ENCODE data around the gene CFB. TPM values are rescaled to one million over a fixed set of nuclear protein-coding genes. Genes with fewer than 3 reads are reported as not detected.
A peak's percentile ranks its signal among the peaks of the same experiment; 100 is the strongest.

Gene CFB
- total and polyA plus RNA-seq, 9 of the 15 experiments (the other 6 are each of a cell fraction or from before 2014, with no cell fraction given) = 0.08 to 0.91 (median 0.22) TPM; not detected in 4

GRCh38 chr6:31901953-31902643 is 43.8 kb upstream of the CFB start, which contains the start of gene ZBTB12 (continued):
- TF ChIP-seq ZBTB7A (IDR thresholded peaks at IDR 0.05; ENCODE audit: borderline replicate concordance, control insufficient read depth, low read depth, low read length) (peak; percentile 73; the same call in 1 of the 2 replicates), ZNF583 (CRISPR knock-in tag; IDR thresholded peaks at IDR 0.05) (peak; percentile 71), MEIS2 (IDR thresholded peaks at IDR 0.05; ENCODE audit: partially characterized antibody) (peak; percentile 57), EP400 (IDR thresholded peaks at IDR 0.05) (peak; percentile 63; the same call in 1 of the 2 replicates), GABPA (tag; conservative IDR thresholded peaks at IDR 0.05; ENCODE audit: low read depth) (peak; percentile 70), TFAM (CRISPR knock-in tag; conservative IDR thresholded peaks at IDR 0.05) (no peak), AFF4 (CRISPR knock-in tag; IDR thresholded peaks at IDR 0.05) (peak; percentile 60; the same call in 1 of the 2 replicates), CHCHD3 (CRISPR knock-in tag; IDR thresholded peaks at IDR 0.05) (no peak), HCFC1 (IDR thresholded peaks at IDR 0.05; ENCODE audit: low read depth, low read length) (no peak), RBM25 (IDR thresholded peaks at IDR 0.05; ENCODE audit: low read depth, low read length, severe bottlenecking) (no peak), HDAC1 (IDR thresholded peaks at IDR 0.05) (peak in 1 of 2 experiments; percentile 26; a peak in 1 of 4 replicates), TBL1XR1 (IDR thresholded peaks at IDR 0.05; ENCODE audit: low read length in 2 of 2) (peak in 1 of 2 experiments; percentile 16; a peak in 1 of 4 replicates), BCL6 (CRISPR knock-in tag; IDR thresholded peaks at IDR 0.05) (no peak), DMBX1 (CRISPR knock-in tag; IDR thresholded peaks at IDR 0.05; ENCODE audit: borderline replicate concordance) (peak; percentile 78), RB1 (IDR thresholded peaks at IDR 0.05; ENCODE audit: low read depth) (peak; percentile 89; the same call in 1 of the 2 replicates), ZNF740 (CRISPR knock-in tag; IDR thresholded peaks at IDR 0.05) (peak; percentile 96), ZNF740 (tag; IDR thresholded peaks at IDR 0.05) (peak in 1 of 2 experiments; percentile 98; a peak in 2 of 4 replicates), KLF16 (IDR thresholded peaks at IDR 0.05) (0 out of 2 replicates have a peak, but pooled peaks have one; percentile 7), ZNF76 (CRISPR knock-in tag; IDR thresholded peaks at IDR 0.05; ENCODE audit: borderline replicate concordance) (0 out of 2 replicates have a peak, but pooled peaks have one; percentile 57), THRB (CRISPR knock-in tag; conservative IDR thresholded peaks at IDR 0.05) (no peak), RBM39 (optimal IDR thresholded peaks at IDR 0.05; ENCODE audit: low read depth, low read length) (no peak)
